ENCODE measurements around the gene TMEM254. TPM values are rescaled to one million over a fixed set of nuclear protein-coding genes. Genes with fewer than 3 reads are reported as not detected.

TMEM254 gene
- total and polyA plus RNA-seq, 2 donors (not counting 1 experiment from before 2014, with no cell fraction given) = 10.4 to 30.9 TPM

DNA sequence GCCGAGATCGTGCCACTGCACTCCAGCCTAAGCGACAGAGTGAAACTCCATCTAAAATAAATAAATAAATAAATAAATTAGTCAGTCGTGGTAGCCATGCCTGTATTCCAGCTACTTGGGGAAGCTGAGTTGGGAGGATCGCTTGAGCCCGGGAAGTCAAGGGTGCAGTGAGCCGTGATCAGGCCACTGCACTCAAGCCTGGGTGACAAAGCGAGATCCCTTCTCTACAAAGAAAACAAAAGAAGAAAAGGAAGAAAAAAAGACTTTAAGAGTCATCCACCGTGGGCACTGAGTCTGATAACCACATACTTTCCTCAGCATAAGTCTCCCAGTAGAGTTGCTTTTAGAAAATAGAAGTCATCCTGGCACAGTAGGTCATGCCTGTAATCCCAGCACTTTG lies 2.6 kb downstream of the TMEM254 start:
- Histone ChIP-seq H3K9ac (ENCODE audit: insufficient read depth, low read length) (no peak overlapping the region), H3K27ac (ENCODE audit: insufficient read depth, low read length) (no peak overlapping the region), H3K79me2 (ENCODE audit: control insufficient read depth, insufficient read depth, low read length) (no peaks in the 10 kb centered on the region), H3K36me3 (ENCODE audit: control insufficient read depth, insufficient read depth, low read length) (no peaks in the 10 kb centered on the region), H3K4me2 (ENCODE audit: extremely low read depth, insufficient read depth, low read length) (no peak overlapping the region), H2AFZ (ENCODE audit: low read length) (no peak overlapping the region), H3K4me3 (replicated peaks in 1 of 4; ENCODE audit: control extremely low read depth in 1 of 4, insufficient read depth in 1 of 4, low read depth in 3 of 4, low read length in 4 of 4) (no peak overlapping the region), H4K20me1 (ENCODE audit: control insufficient read depth, extremely low read depth, insufficient read depth, low read length) (no peaks in the 10 kb centered on the region), H3K9me3 (ENCODE audit: control insufficient read depth, insufficient read depth, low read depth, low read length) (no peaks in the 10 kb centered on the region), H3K4me1 (ENCODE audit: control insufficient read depth, extremely low read depth, insufficient read depth, low read length) (peaks cover 3% of the 10 kb centered on the region), H3K27me3 (ENCODE audit: control insufficient read depth, insufficient read depth, low read length) (no peaks in the 10 kb centered on the region)
- no peak for DNase-seq (ENCODE audit: low read depth in 2 of 2)
- TF ChIP-seq EZH2 (IDR thresholded peaks at IDR 0.05; ENCODE audit: low read length, missing control alignments) = no peak
- TF ChIP-seq, protein P1, sequence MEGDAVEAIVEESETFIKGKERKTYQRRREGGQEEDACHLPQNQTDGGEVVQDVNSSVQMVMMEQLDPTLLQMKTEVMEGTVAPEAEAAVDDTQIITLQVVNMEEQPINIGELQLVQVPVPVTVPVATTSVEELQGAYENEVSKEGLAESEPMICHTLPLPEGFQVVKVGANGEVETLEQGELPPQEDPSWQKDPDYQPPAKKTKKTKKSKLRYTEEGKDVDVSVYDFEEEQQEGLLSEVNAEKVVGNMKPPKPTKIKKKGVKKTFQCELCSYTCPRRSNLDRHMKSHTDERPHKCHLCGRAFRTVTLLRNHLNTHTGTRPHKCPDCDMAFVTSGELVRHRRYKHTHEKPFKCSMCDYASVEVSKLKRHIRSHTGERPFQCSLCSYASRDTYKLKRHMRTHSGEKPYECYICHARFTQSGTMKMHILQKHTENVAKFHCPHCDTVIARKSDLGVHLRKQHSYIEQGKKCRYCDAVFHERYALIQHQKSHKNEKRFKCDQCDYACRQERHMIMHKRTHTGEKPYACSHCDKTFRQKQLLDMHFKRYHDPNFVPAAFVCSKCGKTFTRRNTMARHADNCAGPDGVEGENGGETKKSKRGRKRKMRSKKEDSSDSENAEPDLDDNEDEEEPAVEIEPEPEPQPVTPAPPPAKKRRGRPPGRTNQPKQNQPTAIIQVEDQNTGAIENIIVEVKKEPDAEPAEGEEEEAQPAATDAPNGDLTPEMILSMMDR (conservative IDR thresholded peaks at IDR 0.05 in 1 of 2, IDR thresholded peaks at IDR 0.05 in 1 of 2; ENCODE audit: low read depth in 1 of 2, low read length in 2 of 2) = no peak

DNA sequence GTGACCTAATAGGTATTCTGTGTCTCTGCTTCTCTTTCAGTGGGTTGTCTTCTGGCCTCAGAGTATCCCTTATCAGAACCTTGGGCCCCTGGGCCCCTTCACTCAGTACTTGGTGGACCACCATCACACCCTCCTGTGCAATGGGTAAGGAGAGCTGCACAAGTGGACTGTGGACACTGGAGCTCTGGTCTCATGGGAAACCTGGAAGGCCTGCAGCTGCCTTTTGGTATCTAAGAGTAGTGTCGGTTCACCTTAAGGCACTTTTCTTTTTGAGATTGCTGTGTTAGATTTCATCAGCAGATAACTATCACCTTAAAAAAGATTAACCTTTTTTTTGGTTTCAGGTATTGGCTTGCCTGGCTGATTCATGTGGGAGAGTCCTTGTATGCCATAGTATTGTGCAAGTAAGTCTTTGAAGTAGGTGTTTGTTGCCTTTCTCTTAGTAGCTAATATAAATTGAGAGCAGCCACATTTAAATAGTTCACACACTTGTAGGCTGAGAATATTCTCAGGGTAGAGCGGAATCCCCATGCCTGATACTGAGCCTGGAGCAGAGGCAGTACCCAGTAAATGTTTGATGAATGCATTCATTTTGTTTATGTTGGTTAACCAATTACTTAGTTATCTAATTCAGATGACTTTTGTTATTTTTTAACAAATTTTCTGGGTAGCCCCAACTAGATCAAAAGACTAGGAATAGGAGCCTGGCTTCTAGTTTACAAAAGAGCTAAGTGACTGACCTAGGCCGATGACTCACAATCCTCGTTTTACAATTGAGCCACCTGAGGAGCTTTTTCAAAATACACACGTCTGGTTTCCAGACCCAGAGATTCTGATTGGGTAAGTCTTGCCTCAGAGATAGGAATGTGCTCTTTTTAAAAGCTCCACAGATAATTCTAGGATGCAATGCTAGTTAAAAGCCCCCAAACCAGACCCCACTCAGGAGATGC lies 3.6 kb downstream of the TMEM254 start:
- H2AFZ ChIP-seq (ENCODE audit: low read length) = no peak overlapping the region
- H3K9me3 ChIP-seq (ENCODE audit: control insufficient read depth, insufficient read depth, low read depth, low read length) = no peaks in the 10 kb centered on the region
- no peak overlapping the region for H3K9ac ChIP-seq (ENCODE audit: insufficient read depth, low read length)
- H3K4me3 ChIP-seq (replicated peaks in 1 of 4; ENCODE audit: control extremely low read depth in 1 of 4, insufficient read depth in 1 of 4, low read depth in 3 of 4, low read length in 4 of 4) = no peak overlapping the region
- no peak overlapping the region for H3K4me2 ChIP-seq (ENCODE audit: extremely low read depth, insufficient read depth, low read length)
- no peak overlapping the region for H3K27ac ChIP-seq (ENCODE audit: insufficient read depth, low read length)
- DNase-seq (ENCODE audit: low read depth in 2 of 2) = no peak
- H4K20me1 ChIP-seq (ENCODE audit: control insufficient read depth, extremely low read depth, insufficient read depth, low read length) = no peaks in the 10 kb centered on the region
- peaks cover 3% of the 10 kb centered on the region for H3K4me1 ChIP-seq (ENCODE audit: control insufficient read depth, extremely low read depth, insufficient read depth, low read length)
- H3K79me2 ChIP-seq (ENCODE audit: control insufficient read depth, insufficient read depth, low read length) = no peaks in the 10 kb centered on the region
- H3K27me3 ChIP-seq (ENCODE audit: control insufficient read depth, insufficient read depth, low read length) = no peaks in the 10 kb centered on the region
- TF ChIP-seq, protein P1 (conservative IDR thresholded peaks at IDR 0.05 in 1 of 2, IDR thresholded peaks at IDR 0.05 in 1 of 2; ENCODE audit: low read depth in 1 of 2, low read length in 2 of 2) = no peak
- no peak for TF ChIP-seq EZH2 (IDR thresholded peaks at IDR 0.05; ENCODE audit: low read length, missing control alignments)
- H3K36me3 ChIP-seq (ENCODE audit: control insufficient read depth, insufficient read depth, low read length) = no peaks in the 10 kb centered on the region

DNA sequence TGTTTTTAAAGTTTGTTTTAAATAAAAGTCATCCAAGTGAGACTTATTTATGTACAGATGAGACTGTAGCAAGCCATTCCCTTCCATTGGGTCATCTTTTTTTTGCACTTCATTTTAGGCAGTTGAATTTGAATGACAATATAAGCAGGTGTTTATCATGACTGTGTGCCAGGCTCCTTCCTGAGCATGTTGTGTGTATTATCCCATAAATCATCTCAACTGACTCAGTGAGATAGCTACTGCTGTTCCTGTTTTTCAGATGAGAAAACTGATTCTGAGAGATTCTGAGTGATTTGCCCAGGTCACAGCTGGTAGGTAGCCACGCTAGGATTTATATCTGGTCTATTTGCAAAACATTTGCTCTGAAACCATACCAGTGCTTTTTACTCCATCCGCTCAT lies 11.7 kb downstream of the TMEM254 start:
- H3K27ac ChIP-seq (ENCODE audit: insufficient read depth, low read length) = no peak overlapping the region
- H3K9me3 ChIP-seq (ENCODE audit: control insufficient read depth, insufficient read depth, low read depth, low read length) = no peaks in the 10 kb centered on the region
- H3K4me1 ChIP-seq (ENCODE audit: control insufficient read depth, extremely low read depth, insufficient read depth, low read length) = no peaks in the 10 kb centered on the region
- no peak overlapping the region for H3K4me3 ChIP-seq (replicated peaks in 1 of 4; ENCODE audit: control extremely low read depth in 1 of 4, insufficient read depth in 1 of 4, low read depth in 3 of 4, low read length in 4 of 4)
- H2AFZ ChIP-seq (ENCODE audit: low read length) = no peak overlapping the region
- H4K20me1 ChIP-seq (ENCODE audit: control insufficient read depth, extremely low read depth, insufficient read depth, low read length) = no peaks in the 10 kb centered on the region
- no peak overlapping the region for H3K4me2 ChIP-seq (ENCODE audit: extremely low read depth, insufficient read depth, low read length)
- no peaks in the 10 kb centered on the region for H3K27me3 ChIP-seq (ENCODE audit: control insufficient read depth, insufficient read depth, low read length)
- no peak overlapping the region for H3K9ac ChIP-seq (ENCODE audit: insufficient read depth, low read length)
- TF ChIP-seq EZH2 (IDR thresholded peaks at IDR 0.05; ENCODE audit: low read length, missing control alignments) = no peak
- TF ChIP-seq, protein P1 (conservative IDR thresholded peaks at IDR 0.05 in 1 of 2, IDR thresholded peaks at IDR 0.05 in 1 of 2; ENCODE audit: low read depth in 1 of 2, low read length in 2 of 2) = no peak
- no peaks in the 10 kb centered on the region for H3K36me3 ChIP-seq (ENCODE audit: control insufficient read depth, insufficient read depth, low read length)
- no peak for DNase-seq (ENCODE audit: low read depth in 2 of 2)
- H3K79me2 ChIP-seq (ENCODE audit: control insufficient read depth, insufficient read depth, low read length) = no peaks in the 10 kb centered on the region
